GM18520 (cell line): ENCODE data around the gene OR1I1.
"Not testable (repeated sequence)": the region's sequence is repeated elsewhere in the genome, so short reads cannot be mapped to it uniquely, and the experiment has no call there.

Source experiments
- ATAC-seq: cut with Tn5 transposase; IDR thresholded peaks from one replicate; pipeline ENCODE4 v1.9.1; 2021; ENCODE audit not compliant: unreplicated experiment

OR1I1 gene

DNA sequence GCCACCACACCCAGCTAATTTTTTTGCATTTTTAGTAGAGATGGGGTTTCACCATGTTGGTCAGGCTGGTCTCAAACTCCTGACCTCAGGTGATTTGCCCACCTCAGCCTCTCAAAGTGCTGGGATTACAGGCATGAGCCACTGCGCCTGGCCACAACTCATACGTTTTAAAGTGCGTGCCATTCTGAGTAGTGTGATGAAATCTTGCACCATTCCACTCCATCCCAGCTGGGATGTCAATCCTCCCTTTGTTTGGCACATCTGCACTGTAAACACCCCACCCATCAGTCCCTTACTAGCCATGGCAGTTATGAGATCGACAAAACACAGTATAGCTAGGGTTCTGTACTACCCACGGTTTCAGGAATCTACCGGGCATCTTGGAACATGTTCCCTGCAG lies 16.0 kb downstream of the OR1I1 start:
- not testable (repeated sequence) for ATAC-seq

DNA sequence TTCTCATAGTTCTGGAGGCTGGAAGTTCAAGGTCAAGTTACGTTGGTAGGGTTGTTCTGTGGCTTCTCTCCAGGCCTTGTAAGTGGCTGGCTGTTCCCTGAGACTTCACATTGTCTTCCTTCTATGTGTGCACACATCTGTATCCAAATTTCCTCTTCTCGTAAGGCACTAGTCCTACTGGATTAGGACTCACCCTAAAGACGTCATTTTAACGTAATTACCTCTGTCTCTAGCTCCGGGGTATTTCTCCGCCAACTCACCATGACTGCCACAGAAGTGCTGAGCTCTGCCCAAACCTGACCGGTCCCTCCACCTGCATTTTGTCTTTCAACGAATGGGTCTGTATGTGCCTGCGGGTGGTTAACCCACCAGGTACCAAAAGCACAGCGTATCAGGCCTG lies 16.4 kb downstream of the OR1I1 start:
- no peak for ATAC-seq

DNA sequence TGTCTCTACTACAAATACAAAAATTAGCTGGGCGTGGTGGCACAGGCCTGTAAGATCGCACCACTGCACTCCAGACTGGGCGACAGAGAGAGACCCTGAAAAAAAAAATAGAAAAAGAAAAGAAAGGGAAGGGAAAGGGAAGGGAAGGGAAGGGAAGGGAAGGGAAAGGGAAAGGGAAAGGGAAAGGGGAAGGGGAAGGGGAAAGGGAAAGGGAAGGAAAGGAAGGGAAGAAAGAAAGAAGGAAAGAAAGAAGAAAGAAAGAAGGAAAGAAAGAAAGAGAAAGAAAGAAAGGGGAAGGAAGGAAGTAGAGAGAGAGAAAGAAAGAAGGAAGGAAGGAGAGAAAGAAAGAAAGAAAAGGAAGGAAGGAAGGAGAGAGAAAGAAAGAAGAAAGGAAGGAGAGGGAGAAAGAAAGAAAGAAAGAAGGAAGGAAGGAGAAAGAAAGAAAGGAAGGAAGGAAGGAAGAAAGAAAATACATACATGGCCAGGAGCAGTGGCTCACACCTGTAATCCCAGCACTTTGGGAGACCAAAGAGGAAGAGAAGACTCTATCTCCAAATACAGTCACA lies 17.1 kb downstream of the OR1I1 start:
- ATAC-seq, result no peak

DNA sequence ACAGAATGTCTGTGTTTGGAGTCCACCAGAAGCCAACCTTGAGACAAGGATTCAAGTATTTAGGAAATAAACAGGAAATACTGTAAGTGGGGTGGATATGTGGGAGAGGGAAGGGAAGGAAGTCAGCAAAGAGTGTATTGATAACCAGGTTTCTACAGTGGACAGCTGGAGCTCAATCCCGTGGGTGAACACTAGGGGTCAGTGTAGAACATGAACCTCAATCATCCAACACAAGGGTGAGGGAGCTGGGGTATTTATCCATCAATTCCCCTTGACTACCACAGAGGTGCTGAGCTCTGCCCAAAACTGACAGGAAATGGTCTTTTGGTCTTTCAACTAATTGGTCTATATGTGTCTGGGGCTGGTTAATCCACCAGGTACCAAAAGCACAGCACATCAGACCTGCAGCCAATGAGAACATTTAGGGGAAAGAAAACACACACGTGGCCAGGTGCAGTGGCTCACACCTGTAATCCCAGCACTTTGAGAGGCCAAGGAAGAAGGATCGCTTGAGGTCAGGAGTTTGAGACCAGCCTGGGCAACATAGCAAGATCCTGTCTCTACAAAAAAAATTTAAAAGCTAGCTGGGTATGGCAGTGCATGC lies 19.6 kb downstream of the OR1I1 start:
- no peak for ATAC-seq

DNA sequence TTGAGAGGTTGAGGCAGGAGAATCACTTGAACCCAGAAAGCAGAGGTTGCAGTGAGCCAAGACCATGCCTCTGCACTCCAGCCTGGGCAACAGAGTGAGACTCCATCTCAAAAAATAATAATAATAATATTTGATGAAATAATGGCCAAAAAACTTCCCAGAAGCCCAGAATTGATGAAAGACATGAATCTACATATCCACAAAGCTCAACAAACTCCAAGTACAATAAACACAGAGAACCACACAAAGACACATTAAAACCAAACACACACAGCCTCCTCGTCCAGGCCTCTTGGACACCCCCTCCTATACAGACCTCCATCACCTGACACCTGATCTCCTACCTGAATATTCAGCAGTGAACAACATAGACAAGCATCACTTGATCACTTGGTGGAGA lies 22.0 kb downstream of the OR1I1 start:
- no peak for ATAC-seq

DNA sequence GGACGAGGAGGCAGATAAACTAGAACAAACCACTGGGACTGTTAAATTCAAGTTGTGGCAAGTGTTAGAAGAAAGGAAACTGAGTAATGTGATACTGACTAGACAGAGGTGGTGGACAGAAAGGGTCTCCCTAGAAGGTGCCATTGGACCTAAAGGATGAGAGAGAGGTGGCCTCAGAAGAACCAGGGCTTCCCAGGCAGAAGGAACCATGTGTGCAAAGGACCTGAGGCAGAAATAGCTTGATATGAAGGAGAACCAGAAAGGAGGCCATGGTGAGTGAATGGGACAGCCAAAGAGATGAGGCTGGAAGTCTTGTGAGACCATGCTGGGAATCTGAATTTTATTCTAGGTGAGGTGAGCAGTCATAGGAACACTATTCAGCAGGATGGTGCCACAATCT lies 22.4 kb downstream of the OR1I1 start:
- no peak for ATAC-seq

DNA sequence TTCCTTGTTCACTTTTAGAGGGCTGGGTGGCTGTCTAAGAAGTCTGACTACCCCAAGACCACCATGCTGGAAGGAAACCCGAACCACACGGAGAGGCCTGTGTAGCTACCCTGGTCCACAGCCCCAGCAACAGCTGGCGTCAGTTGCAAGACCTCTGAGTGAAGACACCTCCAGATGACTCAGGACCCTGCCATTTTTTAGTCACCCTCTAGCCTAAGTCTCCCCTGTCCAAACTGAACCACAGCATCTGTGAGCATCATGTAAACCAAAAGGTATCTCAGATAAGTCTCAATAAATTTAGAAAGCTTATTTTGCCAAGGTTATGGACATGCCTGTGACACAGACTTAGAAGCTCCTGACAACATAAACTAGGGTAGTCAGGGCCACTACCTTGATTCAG lies 23.0 kb downstream of the OR1I1 start:
- ATAC-seq, result no peak

DNA sequence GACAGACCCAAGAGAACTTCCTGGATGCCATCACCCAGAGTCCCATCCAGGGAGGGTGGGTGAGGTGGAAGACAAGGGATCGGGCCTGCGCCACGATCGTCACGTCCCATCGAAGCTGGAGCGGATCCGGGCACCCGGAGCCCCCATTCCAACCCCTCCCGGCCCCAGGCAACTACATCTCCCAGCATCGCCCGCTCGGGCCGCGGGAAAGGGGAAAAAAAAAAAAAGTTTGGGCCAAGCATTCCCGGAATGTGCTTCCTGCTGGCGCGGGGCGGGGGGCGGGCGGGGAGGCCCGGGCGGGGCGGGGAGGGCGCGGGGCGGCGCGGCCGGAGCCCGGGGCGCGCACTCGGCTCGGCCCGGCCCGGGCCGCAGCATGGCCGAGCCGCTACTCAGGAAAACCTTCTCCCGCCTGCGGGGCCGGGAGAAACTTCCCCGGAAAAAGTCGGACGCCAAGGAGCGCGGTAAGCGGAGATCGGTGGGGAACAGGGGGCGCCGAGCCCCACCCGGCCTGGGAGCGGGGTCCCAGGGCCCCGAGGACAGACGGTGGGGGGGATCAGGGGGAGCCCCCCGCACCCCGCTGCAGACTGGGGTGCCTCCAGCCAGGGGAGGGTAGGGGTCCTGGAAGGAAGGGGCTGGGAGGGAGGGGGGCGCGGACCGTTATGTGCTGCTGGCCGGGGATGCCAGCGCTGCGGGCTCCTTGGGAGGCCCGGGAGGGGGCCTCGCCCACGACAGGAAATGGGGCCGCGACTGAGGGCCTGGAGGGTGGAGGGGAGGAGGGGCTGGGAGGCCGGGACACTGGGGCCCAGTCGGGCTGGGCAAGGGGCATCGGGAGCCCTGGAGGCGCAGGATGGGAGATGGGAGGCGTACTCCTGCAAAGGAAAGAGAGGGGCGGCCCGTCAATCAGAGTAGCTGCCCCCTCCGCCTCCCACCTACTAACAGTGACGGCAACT lies 25.3 kb downstream of the OR1I1 start, which contains the start of gene SYDE1:
SYDE1 (plus strand) TSS at position 341 of the 950 bp plus-strand sequence; CDS start at position 374, 33 bp downstream.
- no peak for ATAC-seq

DNA sequence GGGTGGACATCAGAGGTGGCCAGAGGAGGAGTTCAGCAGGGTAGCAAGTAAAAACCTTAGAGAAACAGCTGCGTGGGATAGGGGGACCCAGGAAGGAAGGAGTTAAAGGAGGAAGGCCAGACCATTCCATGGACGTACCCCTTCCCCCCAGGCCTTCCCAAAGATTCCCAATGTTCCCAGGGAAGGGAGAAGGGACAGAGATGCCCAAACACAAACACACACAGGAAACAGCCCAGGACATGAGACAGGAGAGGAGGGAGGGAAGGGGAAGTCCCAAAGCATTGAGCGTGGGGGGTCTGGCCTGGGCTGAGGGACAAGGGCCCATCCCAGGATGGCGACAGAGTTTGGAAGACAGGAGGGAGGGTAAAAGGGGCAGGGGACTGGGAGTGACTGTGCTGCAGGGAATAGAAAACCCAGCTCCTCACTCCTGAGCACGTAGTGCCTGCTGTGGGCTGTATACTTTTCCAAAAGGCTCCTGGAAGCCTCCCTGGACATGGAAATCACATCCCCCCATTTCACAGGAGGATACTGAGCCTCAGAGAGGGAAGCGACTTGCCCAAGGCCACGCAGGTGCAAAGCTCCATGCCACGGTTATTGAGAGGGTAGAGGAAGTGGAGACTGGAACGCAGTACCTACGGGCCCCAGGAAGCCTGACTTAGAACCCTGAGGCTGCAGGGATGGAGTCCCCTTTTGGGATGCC lies 26.3 kb downstream of the OR1I1 start:
- ATAC-seq, result no peak

DNA sequence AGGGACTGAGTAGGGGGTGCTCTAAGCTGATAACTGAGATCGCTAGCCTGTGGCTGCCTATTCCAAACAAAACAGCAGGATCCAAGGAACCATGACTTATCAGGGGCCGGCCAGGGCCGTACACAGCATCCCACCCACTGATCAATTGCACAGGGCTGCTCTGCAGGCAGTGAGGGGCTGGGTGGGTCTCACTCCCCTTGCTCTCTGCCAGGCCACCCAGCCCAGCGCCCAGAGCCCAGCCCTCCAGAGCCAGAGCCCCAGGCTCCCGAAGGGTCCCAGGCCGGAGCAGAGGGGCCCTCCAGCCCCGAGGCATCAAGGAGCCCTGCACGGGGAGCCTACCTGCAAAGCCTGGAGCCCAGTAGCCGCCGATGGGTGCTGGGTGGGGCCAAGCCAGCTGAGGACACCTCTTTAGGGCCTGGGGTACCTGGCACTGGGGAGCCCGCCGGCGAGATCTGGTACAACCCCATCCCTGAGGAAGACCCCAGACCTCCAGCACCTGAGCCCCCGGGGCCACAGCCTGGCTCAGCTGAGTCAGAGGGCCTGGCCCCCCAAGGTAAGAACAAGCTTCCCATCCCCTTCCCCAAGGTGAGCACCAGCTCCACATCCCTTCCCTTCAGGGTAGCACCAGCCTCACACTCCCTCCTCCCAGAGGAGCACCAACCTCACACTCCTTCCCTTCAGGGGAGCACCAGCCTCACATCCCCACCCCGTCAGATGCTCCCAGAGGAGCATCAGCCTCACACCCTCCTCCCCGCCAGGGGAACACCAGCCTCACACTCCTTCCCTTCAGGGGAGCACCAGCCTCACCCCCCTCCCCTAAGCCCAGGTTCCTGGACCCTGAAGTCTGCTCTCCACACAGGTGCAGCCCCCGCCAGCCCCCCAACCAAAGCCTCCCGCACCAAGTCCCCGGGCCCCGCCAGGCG lies 27.1 kb downstream of the OR1I1 start:
- no peak for ATAC-seq

DNA sequence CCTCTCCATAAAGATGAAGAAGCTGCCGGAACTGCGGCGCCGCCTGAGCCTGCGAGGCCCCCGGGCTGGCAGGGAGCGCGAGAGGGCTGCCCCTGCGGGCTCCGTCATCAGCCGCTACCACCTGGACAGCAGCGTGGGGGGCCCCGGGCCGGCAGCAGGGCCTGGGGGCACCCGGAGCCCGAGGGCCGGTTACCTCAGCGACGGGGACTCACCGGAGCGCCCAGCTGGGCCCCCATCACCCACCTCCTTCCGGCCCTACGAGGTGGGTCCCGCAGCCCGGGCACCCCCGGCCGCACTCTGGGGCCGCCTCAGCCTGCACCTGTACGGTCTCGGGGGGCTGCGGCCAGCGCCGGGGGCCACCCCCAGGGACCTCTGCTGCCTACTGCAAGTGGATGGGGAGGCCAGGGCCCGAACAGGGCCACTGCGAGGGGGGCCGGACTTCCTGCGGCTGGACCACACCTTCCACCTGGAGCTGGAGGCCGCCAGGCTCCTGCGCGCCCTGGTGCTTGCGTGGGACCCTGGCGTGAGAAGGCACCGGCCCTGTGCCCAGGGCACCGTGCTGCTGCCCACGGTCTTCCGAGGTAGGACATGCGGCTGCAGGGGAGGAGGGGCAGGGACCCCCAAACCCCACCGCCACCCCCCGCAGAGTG lies 27.9 kb downstream of the OR1I1 start:
- no peak for ATAC-seq

DNA sequence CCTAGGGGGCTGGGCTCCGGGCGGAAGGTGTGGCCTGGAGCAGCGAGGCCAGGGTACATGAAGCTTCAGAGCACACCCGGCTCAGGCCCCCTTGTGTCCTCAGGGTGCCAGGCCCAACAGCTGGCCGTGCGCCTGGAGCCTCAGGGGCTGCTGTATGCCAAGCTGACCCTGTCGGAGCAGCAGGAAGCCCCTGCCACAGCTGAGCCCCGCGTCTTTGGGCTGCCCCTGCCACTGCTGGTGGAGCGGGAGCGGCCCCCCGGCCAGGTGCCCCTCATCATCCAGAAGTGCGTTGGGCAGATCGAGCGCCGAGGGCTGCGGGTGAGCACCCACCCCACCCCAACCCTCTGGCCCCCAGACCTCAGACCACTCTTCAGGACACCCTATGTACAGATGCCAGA lies 28.4 kb downstream of the OR1I1 start:
- ATAC-seq, result no peak

DNA sequence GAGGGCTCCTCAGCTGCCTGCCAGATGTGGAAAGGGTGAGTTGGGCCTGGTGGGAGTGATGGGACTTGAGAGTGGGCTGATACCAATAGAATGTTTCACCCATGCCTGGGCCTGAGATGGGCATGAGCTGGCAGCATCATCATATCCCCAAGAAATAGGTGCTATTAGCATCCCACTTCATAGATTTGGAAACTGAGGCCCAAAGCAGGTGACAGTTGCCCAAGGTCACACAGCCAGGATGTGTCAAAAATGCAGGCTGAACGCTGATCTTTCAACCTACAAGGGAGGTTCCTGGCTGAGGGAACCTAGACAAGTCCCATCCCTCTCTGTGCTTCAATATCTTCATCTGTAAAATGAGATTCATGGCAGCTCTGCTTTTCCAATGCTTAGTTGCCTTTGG lies 29.7 kb downstream of the OR1I1 start:
- ATAC-seq, result no peak

DNA sequence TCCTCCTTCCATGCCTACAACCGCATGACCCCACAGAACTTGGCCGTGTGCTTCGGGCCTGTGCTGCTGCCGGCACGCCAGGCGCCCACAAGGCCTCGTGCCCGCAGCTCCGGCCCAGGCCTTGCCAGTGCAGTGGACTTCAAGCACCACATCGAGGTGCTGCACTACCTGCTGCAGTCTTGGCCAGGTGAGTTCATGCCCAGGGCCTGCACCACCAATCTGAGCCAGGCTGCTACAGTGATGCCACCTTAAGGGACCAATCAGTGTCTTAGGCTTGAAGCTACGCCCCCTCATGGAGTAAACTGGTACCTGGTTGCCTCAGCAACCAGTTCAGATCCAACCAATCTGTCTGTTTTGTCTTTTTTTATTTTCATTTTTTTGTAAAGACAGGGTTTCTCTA lies 30.4 kb downstream of the OR1I1 start:
- ATAC-seq, result no peak

DNA sequence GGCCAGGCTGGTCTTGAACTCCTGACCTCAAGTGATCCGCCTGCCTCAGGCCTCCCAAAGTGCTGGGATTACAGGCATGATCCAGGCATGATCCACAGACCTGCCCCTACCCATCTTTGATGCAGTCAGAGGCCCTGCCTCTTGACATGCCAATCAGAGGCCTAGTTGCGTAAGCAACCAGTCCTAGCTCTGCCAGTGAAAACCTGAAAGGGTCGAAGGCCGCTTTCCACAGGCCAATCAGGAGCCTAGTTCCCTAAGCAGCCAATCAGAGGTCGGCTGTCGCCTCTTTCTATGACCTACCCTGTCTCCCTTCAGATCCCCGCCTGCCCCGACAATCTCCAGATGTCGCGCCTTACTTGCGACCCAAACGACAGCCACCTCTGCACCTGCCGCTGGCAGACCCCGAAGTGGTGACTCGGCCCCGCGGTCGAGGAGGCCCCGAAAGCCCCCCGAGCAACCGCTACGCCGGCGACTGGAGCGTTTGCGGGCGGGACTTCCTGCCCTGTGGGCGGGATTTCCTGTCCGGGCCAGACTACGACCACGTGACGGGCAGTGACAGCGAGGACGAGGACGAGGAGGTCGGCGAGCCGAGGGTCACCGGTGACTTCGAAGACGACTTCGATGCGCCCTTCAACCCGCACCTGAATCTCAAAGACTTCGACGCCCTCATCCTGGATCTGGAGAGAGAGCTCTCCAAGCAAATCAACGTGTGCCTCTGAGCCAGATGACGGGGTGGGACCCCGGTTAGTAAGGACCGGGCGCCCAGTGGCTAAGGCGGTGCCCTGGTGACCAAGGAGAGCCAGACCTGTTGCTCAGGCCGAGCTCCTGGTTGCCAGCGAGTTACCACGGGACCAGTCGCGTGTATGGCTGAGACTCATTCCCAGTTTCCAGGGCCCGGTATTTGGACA lies 31.5 kb downstream of the OR1I1 start:
- no peak for ATAC-seq

DNA sequence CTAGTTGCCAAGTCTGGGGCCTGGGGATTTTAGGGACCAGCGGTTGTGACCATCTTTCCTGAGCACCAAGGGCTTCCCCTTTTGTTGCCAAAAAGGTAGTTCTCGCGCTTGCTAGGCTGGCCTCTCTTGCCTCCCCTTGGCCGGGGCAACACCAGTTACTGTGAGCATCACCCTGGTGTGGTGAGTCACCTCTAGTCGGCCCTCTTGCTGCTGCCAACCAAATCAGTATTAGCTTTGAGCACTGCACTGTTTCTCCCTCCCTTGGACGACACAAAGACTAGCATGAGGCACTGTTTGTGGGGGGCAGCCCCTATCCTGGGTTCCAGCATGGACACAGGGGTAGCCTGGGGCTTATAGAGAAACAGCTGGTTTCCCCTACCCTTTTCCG lies 32.1 kb downstream of the OR1I1 start:
- ATAC-seq, result no peak

DNA sequence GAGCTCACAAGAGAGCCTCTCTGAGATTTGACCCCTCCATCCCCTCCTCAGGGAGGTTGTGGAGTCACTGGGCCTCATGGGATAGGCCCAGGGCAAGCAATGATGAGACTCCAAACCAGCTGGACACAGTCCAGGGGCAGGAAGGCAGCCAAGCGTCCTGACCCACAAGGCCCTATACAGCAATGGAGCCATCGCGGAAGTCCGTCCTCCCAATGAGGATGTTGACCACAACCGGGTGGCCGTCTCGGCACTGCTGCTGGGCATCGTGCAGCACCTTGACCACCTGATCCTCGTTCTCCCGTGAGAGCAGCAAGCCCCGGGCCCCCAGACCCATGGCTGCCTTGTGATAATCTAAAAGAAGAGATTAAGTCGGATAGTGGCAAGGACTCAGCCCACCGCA lies 33.1 kb downstream of the OR1I1 start:
- no peak for ATAC-seq

DNA sequence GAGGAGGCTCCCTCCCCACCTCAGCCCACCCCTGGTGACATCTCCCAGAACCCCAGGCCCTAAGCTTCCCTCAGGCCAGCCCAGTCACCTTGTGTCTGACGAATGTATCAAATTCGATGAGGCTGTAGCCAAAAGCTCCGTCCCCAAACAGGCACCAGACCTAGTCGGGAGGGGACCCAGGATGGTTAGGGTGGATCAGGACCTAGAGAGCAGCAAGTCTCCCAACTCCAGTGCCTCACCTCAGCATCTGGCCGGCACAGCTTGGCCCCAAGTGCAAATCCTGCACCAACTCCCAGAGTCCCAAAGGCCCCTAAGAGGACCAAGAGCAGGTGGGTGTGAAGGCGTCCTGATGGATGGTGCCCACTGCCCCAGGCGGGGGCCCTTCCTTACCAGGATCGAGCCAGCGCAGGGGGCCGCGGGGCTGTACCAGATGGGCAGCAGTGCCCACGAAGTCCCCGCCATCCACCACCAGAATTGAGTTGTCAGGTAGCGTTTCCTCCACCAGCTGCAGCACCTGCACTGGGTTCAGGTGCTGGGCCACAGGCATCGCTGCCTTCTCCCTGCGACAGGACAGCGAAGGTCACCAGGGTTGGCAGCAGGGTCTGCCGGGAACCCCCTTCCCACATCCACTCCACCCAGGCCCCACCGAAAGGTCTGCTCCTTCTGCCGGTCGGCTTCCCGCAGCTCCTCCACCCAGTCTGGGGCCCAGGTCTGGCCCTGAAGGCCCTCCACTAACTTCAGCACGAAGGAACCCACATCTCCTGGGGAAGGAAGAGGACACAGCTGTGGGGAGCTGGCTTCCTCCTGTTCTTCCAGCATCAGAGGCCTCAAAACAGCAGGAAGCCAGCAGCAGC lies 34.0 kb downstream of the OR1I1 start:
- no peak for ATAC-seq
